ENCODE data around the gene PKP4. TPM values are rescaled to one million over a fixed set of nuclear protein-coding genes. Genes with fewer than 3 reads are reported as not detected.

Gene PKP4
- polyA plus RNA-seq, 1 donor from 2014 or later, result 24.2 TPM

DNA sequence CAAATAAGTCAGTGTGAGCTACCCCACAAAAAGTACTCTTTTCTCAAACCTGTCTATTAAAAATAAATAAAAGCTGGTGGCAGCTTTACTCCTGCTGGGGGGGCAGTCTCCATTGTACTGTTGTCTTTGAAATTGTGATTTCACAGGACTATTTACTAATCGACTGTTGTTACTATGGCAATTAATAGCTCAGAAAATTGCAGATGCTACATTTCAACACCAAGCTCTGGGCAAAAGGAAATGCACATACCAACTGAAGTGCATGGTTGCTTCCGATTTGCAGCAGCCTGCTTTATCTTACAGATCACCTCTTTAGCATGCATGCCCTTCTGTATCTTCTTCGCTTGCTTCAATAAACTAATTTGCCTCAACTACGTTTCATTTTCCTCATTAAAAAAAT is 220.8 kb downstream of the PKP4 start:
- no peaks in the 10 kb centered on the region for H4K20me1 ChIP-seq (ENCODE audit: insufficient read depth)
- H3K9ac ChIP-seq (ENCODE audit: low read length), result no peak overlapping the region
- no peaks in the 10 kb centered on the region for H3K79me2 ChIP-seq (replicated peaks; ENCODE audit: insufficient read depth, low read length)
- H3K27ac ChIP-seq (ENCODE audit: low read length), result no peak overlapping the region
- no peaks in the 10 kb centered on the region for H3K9me2 ChIP-seq (ENCODE audit: insufficient read depth, low read length)
- H3K36me3 ChIP-seq (ENCODE audit: insufficient read depth, low read length), result peaks cover 5% of the 10 kb centered on the region
- TF ChIP-seq EZH2 (IDR thresholded peaks at IDR 0.05; ENCODE audit: borderline replicate concordance, insufficient read depth, low read length, poor library complexity, severe bottlenecking) (no peak), TAF1 (IDR thresholded peaks at IDR 0.05; ENCODE audit: low read depth) (no peak), SMC3 (conservative IDR thresholded peaks at IDR 0.05; ENCODE audit: poor library complexity) (no peak), RAD21 (conservative IDR thresholded peaks at IDR 0.05) (no peak), POLR2AphosphoS5 (IDR thresholded peaks at IDR 0.05) (no peak), EP300 (conservative IDR thresholded peaks at IDR 0.05; ENCODE audit: poor library complexity, severe bottlenecking) (no peak), MXI1 (conservative IDR thresholded peaks at IDR 0.05; ENCODE audit: poor library complexity, severe bottlenecking) (no peak)
- TF ChIP-seq, protein P1, sequence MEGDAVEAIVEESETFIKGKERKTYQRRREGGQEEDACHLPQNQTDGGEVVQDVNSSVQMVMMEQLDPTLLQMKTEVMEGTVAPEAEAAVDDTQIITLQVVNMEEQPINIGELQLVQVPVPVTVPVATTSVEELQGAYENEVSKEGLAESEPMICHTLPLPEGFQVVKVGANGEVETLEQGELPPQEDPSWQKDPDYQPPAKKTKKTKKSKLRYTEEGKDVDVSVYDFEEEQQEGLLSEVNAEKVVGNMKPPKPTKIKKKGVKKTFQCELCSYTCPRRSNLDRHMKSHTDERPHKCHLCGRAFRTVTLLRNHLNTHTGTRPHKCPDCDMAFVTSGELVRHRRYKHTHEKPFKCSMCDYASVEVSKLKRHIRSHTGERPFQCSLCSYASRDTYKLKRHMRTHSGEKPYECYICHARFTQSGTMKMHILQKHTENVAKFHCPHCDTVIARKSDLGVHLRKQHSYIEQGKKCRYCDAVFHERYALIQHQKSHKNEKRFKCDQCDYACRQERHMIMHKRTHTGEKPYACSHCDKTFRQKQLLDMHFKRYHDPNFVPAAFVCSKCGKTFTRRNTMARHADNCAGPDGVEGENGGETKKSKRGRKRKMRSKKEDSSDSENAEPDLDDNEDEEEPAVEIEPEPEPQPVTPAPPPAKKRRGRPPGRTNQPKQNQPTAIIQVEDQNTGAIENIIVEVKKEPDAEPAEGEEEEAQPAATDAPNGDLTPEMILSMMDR (IDR thresholded peaks at IDR 0.05; ENCODE audit: poor library complexity, severe bottlenecking), result no peak
- TF ChIP-seq, protein P2, sequence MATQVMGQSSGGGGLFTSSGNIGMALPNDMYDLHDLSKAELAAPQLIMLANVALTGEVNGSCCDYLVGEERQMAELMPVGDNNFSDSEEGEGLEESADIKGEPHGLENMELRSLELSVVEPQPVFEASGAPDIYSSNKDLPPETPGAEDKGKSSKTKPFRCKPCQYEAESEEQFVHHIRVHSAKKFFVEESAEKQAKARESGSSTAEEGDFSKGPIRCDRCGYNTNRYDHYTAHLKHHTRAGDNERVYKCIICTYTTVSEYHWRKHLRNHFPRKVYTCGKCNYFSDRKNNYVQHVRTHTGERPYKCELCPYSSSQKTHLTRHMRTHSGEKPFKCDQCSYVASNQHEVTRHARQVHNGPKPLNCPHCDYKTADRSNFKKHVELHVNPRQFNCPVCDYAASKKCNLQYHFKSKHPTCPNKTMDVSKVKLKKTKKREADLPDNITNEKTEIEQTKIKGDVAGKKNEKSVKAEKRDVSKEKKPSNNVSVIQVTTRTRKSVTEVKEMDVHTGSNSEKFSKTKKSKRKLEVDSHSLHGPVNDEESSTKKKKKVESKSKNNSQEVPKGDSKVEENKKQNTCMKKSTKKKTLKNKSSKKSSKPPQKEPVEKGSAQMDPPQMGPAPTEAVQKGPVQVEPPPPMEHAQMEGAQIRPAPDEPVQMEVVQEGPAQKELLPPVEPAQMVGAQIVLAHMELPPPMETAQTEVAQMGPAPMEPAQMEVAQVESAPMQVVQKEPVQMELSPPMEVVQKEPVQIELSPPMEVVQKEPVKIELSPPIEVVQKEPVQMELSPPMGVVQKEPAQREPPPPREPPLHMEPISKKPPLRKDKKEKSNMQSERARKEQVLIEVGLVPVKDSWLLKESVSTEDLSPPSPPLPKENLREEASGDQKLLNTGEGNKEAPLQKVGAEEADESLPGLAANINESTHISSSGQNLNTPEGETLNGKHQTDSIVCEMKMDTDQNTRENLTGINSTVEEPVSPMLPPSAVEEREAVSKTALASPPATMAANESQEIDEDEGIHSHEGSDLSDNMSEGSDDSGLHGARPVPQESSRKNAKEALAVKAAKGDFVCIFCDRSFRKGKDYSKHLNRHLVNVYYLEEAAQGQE (IDR thresholded peaks at IDR 0.05; ENCODE audit: borderline replicate concordance), result no peak
- H3K4me2 ChIP-seq (ENCODE audit: low read length), result no peak overlapping the region
- H3K9me3 ChIP-seq (ENCODE audit: low read length), result no peaks in the 10 kb centered on the region
- H2AFZ ChIP-seq (ENCODE audit: low read depth, low read length), result no peak overlapping the region
- H3K4me3 ChIP-seq (ENCODE audit: low read length), result no peak overlapping the region
- H3F3A ChIP-seq (ENCODE audit: insufficient read depth, low read length, poor library complexity, severe bottlenecking), result no peaks in the 10 kb centered on the region
- no peaks in the 10 kb centered on the region for H3K27me3 ChIP-seq (ENCODE audit: insufficient read depth, low read depth, low read length)

DNA sequence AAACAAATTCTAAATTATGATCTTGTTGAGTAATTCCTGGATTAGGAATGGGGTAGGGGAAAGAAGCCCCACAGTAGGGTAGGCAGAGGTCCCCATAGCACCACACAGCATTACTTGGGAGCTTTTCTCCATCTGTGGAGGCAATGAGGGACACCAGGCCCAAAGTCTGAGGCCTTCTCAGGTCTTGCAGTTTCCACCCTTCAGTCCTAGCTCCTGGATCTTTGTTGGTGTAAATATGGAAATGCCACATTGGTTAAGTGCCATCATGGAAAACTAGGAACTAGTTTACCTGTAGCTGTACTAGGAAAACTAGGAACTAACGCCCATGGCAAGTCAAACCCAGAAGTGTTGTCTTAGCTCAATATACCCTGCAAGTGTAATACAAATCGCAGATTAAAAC is 225.1 kb downstream of the PKP4 start:
- Histone ChIP-seq H3K79me2 (replicated peaks; ENCODE audit: insufficient read depth, low read length) (no peaks in the 10 kb centered on the region), H3K9ac (ENCODE audit: low read length) (no peak overlapping the region), H3K9me2 (ENCODE audit: insufficient read depth, low read length) (no peaks in the 10 kb centered on the region), H3K4me2 (ENCODE audit: low read length) (no peak overlapping the region), H3K9me3 (ENCODE audit: low read length) (no peaks in the 10 kb centered on the region), H3F3A (ENCODE audit: insufficient read depth, low read length, poor library complexity, severe bottlenecking) (no peaks in the 10 kb centered on the region), H3K27me3 (ENCODE audit: insufficient read depth, low read depth, low read length) (no peaks in the 10 kb centered on the region), H4K20me1 (ENCODE audit: insufficient read depth) (no peaks in the 10 kb centered on the region), H3K4me3 (ENCODE audit: low read length) (no peak overlapping the region), H3K36me3 (ENCODE audit: insufficient read depth, low read length) (no peaks in the 10 kb centered on the region), H3K27ac (ENCODE audit: low read length) (no peak overlapping the region), H2AFZ (ENCODE audit: low read depth, low read length) (no peak overlapping the region)
- TF ChIP-seq RAD21 (conservative IDR thresholded peaks at IDR 0.05) (no peak), POLR2AphosphoS5 (IDR thresholded peaks at IDR 0.05) (no peak), SMC3 (conservative IDR thresholded peaks at IDR 0.05; ENCODE audit: poor library complexity) (no peak), EZH2 (IDR thresholded peaks at IDR 0.05; ENCODE audit: borderline replicate concordance, insufficient read depth, low read length, poor library complexity, severe bottlenecking) (no peak), MXI1 (conservative IDR thresholded peaks at IDR 0.05; ENCODE audit: poor library complexity, severe bottlenecking) (no peak), EP300 (conservative IDR thresholded peaks at IDR 0.05; ENCODE audit: poor library complexity, severe bottlenecking) (no peak), TAF1 (IDR thresholded peaks at IDR 0.05; ENCODE audit: low read depth) (no peak)
- TF ChIP-seq, protein P2 (IDR thresholded peaks at IDR 0.05; ENCODE audit: borderline replicate concordance), result no peak
- TF ChIP-seq, protein P1 (IDR thresholded peaks at IDR 0.05; ENCODE audit: poor library complexity, severe bottlenecking), result no peak
